Medulla oblongata (tissue), 1 donor: ENCODE measurements around the gene PARP11.

Source experiments
- DNase-seq: peaks from one replicate; pipeline ENCODE4 v3.0.0-alpha.2; 2015; ENCODE audit errors: extremely low spot score

The PARP11 gene, protein sequence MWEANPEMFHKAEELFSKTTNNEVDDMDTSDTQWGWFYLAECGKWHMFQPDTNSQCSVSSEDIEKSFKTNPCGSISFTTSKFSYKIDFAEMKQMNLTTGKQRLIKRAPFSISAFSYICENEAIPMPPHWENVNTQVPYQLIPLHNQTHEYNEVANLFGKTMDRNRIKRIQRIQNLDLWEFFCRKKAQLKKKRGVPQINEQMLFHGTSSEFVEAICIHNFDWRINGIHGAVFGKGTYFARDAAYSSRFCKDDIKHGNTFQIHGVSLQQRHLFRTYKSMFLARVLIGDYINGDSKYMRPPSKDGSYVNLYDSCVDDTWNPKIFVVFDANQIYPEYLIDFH

DNA sequence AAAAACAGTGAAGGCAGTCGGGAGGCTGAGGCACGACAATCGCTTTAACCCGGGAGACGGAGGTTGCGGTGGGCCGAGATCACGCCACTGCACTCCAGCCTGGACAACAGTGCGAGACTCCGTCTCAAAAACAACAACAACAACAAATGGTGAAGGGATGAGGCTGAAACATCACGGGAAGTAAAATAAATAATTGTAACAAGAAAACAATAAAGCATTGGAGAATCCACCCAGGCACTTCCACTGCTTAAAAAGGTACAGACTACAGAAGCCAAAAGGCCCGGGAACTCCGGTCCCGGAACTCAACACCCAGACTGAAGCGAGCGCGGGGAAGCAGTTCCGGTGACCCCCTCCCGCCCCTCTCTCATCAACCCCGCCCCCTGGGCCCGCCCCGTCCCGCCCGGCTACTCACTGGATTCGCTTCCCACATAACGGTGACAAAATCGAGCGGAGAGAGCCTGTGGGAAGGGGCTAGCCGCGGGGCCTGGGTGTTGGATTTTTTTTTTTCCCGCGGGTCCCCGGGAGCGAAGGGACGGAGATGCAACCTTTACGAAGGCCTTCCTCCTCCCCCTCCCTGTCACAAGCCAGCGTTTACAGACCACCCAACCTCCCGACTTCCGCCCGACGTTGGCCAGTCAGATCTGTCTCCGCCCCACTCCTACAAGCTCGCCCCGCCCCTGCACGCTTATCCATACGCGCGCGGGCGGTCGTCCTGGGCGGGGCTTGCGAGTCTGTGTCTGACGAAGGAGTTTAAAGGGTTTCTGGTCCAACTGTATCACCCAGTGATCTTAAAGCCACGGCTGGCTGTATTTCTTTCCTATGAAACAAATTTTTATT lies at the start of gene PARP11:
PARP11 (minus strand) TSS at position 600 of the 837 bp plus-strand sequence; CDS start at position 430, 170 bp downstream.
- DNase-seq, result peak; percentile 98

DNA sequence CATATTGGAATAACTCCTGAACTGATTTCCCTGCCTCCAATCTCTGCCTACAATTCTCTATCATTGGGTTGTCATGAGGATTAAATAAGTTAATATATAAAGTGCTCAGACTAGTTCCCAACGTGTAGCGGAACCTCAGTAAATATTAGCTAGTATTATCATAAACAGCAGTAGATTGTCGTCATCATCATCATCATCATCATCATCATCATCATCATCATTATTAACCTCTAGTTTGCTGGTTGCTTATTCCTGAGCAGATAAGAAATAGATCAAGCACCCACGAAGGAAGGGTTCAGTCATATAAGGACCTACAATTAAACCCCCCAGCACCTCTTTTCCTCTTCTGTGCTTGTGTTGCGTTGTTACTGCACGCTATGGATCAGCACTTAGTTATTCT lies 48.8 kb upstream of the PARP11 start:
- DNase-seq, result no peak

DNA sequence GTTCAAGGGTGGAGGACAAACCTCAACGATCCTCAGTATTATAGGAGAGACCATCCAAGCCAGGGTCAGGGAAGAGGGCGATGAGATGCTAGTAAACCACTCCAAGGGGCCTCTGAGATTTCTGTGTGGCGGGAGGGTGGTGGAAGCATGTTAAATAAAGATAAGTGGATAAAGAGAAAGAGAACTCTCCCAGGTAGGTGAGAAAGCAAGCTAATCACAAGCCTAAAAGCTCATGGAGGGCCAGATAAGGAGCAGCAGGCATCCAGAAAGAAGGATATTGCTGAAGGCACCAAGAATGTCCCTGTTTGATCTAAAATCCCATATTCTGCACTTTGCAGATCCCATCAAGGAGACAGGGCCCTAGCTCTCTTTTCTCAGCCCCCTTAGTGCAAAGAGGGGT lies 48.3 kb upstream of the PARP11 start:
- no peak for DNase-seq

DNA sequence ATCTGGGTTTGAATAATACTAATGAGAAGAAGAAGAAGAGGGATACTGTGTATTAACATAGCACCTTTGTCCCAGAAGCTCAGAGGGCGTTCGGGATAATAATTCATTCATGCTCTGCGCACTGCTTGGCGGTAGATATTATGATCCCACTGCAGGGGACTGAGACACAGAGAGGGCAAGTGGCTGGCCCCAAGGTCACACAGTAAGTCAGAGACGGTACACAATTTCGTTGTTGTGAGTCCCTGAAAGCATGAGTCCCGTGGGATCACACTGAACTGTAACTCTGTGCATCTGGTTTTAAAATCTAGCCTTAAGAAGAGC lies 47.9 kb upstream of the PARP11 start:
- DNase-seq, result no peak

DNA sequence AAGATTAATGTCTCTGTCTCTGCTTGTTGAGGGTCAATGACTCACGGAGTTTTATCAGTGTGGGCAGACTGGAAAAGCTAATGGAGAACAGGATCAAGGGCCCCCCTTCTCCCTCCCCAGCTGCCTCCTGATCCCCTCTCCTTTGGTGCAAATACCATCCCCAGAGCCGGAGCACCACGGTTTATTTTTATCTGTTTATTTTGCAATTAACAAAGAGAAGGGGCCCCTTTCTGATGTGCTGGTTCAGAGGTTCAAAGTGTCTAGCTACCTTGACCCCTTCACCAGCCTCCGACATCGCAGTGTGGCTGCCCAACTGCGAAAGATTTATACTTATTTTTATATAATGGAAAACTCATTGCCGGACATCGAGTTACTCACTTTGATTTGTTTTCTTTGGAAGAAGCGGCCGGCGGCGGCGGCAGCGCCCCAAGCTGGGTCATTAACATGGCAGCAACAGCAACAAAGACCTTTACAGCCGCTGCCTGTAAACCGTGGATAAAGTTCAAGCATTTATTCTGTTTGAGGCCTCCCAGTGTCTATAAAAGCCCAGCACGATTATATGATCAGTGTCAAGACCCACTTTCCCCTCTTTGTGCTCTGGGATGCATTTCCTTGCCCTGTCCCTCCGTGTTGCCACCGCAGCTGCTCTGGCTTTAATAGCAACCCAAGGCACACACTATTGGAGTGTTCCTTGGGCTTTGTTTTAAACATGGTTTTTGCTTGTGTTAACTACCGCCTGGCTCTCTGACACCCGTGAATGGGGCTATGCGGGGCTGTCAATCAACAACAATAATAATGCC lies 47.4 kb upstream of the PARP11 start:
- no peak for DNase-seq

DNA sequence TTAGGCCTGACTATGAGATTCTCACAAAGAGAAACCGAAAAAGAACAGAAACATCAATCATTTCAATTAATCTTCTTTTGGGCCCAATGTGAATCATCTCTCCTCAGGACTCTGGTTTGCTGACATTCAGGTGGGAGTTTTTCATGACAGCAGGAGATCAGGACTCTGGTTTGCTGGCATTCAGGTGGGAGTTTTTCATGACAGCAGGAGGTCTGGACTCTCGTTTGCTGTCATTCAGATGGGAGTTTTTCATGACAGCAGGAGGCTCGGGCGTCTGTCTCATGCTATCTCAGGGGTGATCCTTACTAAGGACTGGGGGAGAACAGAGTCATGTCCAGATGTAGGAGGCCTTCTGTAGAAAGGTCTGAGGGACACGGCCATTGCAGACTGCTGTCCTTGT lies 40.1 kb upstream of the PARP11 start:
- DNase-seq, result no peak

DNA sequence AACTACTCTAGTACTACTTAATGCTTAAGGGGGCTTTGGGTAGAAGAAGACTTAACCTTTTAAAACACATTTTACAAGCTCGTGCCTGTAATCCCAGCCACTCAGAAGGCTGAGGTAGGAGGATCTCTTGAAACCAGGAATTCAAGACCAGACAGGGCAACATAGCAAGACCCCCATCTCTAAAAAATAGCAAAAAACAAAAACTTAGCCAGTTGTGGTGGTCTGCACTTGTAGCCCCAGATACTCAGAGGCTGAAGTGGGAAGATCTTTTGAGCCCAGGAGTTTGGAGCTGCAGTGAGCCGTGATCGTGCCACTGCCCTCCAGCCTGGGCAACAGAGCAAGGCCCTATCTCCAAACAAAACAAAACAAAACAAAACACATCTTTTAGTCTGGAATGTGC lies 39.7 kb upstream of the PARP11 start:
- DNase-seq, result no peak

DNA sequence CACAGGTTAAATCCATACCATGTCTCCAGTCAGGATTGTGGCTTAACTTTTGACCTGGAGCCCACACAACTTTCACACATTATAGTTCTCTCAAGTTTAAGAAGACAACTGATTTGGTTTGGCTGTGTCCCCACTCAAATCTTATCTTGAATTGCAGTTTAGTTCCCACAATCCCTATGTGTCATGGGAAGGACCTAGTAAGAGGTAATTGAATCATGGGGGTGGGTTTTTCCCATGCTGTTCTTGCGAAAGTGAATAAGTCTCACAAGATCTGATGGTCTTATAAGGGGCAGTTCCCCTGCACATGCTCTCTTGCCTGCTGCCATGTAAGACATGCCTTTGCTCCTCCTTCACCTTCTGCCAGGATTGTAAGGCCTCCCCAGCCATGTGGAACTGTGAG lies 38.2 kb upstream of the PARP11 start:
- no peak for DNase-seq

DNA sequence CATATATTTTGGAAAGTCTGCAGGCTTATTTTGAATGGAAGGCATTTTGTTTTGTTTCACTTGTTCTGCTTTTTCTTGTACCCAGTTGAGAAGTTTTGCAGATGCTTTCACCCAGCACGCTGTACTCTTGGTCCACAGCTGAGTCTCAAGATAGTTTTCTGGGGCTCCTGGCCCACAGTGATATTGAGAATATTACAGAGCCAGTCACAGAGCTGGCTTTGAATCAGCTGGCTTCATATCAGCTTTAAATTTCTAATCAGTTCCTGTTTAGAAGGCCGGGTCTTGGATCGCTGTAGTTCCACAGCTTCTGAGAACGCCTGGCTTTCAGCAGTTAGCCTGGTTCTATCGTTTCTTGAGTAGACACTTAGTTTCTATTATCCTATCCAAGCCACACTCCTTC lies 32.5 kb upstream of the PARP11 start:
- no peak for DNase-seq

DNA sequence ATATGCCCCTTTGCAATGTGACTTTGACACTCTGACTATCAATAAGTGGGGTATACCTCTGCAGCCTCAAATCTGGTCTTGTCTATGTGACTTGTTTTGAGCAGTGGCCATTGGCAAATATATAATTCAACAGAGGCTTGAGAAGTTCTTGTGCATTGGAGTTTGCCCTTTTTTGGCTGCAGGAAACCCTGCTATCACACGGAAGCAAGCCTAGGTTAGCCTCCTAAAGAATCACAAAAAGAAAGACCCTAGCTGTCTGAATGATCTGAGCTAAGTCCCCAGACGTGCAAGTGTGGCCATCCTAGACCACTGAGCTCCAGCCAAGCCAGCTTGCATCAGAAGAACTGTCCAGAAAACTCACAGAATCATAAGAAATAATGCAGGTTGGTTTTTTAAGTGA lies 31.8 kb upstream of the PARP11 start:
- DNase-seq, result no peak

DNA sequence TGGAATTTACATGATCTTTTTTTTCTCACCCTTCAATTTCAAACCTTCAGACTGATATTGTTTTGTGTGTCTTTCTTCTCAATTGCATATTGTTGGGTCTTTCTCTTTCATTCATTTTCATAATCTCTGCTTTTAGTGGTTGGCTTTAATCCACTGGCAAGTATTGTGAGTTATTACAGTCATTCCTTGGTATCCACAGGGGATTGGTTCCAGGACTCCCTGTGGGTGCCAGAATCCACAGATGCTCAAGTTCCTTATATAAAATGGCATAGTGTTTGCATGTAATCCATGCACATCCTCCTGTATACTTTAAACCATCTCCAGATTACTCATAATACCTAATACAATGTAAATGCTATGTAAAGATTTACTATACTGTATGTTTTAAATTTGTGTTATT lies 29.7 kb upstream of the PARP11 start:
- no peak for DNase-seq

DNA sequence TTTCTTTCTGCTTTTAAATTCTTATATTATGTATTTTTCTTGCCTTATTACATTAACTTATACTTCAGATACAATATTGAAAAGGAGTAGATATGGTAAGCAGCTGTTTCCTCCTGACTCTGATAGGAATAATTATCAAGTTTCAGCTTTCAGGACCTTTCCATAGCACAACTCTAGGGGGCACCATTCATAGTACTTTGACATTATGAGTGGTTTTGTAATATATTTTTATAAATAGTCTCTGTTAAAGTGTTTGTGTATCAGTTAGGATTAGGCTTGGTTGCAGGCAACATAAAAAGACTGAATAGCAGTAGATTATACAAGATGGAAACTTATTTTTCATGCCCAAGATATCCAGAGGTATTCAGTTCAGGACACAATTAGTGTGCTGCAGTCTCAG lies 27.9 kb upstream of the PARP11 start:
- no peak for DNase-seq

DNA sequence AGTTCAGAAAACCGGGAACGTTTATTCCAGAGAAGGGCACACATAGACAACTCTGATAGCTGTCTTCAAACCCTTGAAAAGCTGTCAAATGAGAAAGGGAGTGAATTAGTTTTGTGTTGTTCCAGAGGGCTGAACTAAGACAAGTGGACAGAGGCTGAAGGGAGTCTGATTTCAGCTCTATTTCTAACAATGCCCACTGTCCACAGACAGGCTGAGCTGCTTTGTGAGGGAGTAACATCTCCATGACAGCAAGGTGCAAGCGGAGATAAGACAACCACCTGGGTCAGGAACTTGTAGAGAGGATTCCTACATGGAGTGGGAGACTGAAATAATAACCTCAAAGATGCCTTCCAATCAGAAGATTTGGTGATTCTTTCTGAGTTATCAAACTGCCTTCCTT lies 25.6 kb upstream of the PARP11 start:
- no peak for DNase-seq

DNA sequence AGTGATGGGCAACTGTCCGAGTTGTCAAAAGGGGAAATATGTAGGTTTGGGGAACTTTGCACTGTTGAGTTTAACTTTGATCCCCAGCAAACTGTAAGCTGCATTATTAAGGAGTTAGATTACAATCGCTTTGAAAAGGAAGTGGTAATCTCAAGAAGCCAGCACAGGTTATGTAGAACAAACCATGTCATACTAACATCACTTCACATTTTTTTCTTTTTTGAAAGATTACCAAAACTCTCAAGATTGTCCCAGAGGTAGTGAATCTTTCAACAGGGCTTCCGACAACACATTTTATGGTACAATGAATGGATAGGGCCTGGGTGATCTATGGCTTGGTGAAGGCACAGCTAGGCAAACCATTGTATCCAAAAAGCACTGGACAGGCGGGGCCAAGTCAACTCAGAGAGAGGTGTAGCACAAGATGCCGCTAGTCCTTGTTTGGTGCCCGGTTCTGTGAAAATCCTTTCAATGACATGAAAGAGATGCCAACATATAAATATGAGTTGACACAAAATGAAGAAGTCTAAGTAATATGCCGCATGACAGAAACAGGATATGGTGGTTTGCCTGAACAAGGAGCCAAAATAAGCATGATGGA lies 24.3 kb upstream of the PARP11 start:
- DNase-seq, result no peak

DNA sequence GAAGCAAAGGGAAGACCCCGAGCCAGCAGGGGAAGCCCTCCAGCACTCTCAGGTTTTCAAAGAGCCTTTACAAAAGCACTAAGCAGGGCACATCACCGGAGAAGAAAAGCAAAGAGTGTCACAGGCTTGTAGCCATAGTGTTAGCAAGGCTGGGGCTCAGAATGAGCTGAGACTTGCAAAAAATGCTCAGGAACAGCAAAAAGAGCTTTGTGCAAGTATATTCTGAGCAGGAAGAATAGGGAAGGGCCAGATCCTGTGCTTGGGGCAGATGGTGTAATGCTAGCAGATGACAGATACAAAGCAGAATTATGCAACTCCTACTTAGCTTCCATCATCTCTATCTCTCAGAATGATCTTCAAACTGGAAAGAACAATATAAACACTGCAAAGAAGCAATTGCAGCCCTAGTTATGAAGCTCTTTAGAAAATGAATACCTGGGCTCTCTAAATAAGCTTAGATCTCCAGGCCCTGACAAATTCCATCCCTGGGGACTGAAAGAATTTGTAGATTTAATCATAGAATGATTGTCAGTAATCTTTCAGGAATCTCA lies 23.7 kb upstream of the PARP11 start:
- peak; percentile 79 for DNase-seq

DNA sequence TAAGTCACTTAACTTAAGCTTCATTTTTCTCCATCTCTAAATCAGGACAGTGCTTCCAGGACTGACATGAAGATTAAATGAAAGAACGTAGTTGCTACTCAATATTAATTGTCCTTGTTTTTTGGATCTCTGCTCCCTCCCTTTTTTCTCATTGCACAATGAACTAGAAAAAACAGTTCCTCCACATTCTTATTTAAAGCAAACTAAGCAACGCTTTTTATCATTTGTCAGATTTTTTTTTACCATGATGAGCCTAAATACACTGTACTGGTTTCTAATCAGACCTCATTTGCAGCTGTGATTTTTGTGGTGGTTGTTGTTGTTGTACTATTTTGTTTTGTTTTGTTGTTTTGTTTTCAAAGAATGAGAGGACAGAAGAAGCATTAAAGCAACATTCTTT lies 23.2 kb upstream of the PARP11 start:
- no peak for DNase-seq

DNA sequence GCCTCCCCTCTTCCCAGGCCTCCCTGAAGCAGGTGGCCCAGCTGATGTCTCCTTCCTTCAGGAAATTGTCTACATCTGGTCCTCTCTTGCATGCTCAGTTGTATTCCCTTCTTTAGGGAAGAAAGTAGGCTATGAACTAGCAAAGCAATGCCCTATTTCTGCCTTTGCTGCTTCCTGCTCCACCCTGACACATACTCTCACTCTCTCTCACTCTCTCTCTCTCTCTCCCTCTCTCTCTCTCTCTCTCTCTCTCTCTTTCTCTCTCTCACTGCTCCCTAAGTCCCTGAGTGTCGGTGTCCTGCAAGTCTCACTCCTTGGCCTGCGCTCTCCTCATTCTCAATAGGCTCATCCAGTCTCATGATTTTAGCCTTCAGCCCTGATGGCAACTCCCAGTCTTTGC lies 19.4 kb upstream of the PARP11 start:
- DNase-seq, result no peak

DNA sequence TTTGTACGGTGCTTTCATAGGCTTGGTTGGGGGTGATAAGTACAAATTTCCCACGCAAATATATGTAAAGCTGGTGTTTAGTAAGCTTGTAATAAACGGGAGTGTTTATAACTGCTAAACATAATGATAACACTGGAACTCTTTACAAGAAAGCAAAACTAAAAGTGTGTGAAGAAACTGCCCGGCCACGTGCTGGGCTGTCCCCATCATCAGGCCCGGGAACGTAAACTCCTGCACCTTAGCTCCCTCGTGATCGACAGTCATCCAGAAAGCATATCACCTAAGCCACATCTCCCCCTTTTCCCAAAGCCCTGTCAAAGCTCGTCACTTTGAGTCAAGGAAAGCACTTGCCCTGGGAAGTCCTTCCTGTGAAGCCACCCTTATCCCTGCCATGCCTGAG lies 18.0 kb upstream of the PARP11 start:
- no peak for DNase-seq

DNA sequence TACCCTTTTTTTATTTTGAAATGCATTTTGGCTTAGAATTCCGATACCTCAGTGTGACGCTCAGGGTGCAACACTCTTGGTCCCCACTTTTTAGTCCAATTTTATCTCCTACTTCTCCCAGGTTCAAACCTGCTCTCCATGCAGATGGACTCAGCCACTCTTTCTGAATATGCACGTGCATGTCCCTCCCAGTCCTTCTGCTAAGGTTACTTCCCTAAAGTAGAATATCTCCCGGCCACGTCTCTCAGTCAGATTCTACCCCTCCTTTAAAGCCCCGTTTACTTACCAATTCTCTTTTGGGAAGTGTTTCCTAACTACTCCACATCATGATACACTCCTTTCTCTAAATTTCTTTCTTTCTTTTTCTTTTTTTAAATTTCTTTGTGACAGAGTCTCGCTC lies 15.5 kb upstream of the PARP11 start:
- no peak for DNase-seq

DNA sequence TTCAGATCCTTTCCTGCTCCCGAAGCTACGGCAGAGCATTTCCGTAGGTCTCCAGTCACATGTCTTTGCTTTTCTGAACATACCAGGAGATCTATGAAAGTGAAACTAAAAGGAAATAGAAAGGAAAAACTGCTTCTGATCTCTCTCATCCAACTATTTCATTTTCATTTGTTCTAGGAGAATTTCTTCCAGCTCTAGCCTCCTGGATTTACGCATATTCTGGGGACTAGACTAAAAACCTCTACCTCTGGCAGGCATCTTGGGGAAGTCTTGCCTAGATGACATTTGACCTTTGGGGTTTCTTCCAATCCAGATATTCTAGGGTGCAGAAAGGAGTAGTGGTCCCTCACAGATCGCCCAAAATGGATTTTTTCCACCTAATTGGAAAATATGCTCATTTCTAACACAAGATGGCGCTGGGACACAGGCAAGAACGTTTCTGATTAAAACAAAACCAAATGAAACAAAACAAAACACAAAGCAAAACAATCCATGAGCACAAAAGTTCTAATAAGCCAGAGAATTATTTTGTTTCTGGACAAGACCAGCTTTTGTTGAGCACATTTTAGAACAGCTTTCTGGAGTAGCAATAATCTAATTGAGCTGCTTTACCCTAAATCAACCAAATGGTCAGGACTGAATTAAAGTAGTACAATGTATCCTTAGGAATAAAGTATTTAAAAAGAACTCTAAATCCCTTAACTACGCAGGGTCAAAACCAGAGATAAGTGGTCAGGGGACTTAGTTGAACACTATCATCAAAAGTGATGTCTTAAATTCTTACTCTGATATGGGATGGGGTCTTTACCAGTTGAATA lies 12.3 kb upstream of the PARP11 start:
- peak; percentile 83 for DNase-seq

DNA sequence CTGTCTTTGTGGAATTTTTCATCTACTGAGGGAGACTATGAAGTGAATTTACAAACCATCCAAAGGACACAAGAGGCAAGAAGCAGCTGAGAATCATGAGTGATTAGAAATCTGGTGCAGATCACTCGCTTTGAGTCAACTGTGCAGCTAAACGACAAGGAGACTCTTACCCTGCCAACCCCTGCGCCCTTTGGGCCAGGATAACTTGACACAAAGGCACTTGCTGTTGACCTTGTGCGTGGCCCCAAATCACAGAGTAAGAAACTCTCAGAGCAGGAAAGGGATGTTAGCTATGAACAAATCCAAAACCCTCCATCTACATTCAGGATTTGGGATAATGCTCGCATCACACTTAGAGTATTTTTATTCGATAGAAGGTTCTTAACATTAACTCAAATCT lies 11.5 kb upstream of the PARP11 start:
- no peak for DNase-seq
